ENCODE results near the gene GEMIN7. TPM values are rescaled to one million over a fixed set of nuclear protein-coding genes. Genes with fewer than 3 reads are reported as not detected.

The GEMIN7 gene
- total and polyA plus RNA-seq, 10 donors, result 19.6 to 51.1 (median 27.4) TPM

DNA sequence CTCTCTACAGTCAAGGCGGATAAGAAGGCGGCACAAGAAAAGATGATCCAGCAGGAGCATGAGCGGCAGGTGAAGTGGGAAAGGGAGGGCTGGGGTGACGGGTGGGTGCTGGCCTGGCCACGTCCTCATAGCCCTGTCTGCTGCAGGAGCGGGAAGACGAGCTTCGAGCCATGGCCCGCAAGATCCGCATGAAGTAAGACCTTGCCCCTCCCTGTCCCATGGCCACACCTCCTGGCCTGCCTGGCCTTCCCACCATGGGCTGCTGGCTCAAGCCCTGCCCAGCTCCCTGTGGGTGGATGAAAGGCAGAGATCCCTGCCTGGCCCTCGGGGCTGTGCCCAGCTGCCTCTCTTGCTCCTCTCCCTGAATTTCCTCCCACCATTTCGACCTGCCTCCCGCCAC, 10.0 kb upstream of the GEMIN7 start:
- no peaks in the 10 kb centered on the region for H3K27me3 ChIP-seq (replicated peaks in 1 of 7)
- WGBS, 5 donors, result 75 to 82% (median 79%) methylated on average over 13 of the region's 13 CpGs
- intact Hi-C loops (cut with DNase I; ENCODE audit: low total_unique reads), result no loop called here
- H3K9me3 ChIP-seq, result no peaks in the 10 kb centered on the region
- peaks cover 6 to 100% (median 88%) of the 10 kb centered on the region in 6 donors for H3K36me3 ChIP-seq
- peak in 2 of 3 donors; percentile 42 to 63 for TF ChIP-seq POLR2AphosphoS5 (IDR thresholded peaks at IDR 0.05)
- TF ChIP-seq, protein P1, sequence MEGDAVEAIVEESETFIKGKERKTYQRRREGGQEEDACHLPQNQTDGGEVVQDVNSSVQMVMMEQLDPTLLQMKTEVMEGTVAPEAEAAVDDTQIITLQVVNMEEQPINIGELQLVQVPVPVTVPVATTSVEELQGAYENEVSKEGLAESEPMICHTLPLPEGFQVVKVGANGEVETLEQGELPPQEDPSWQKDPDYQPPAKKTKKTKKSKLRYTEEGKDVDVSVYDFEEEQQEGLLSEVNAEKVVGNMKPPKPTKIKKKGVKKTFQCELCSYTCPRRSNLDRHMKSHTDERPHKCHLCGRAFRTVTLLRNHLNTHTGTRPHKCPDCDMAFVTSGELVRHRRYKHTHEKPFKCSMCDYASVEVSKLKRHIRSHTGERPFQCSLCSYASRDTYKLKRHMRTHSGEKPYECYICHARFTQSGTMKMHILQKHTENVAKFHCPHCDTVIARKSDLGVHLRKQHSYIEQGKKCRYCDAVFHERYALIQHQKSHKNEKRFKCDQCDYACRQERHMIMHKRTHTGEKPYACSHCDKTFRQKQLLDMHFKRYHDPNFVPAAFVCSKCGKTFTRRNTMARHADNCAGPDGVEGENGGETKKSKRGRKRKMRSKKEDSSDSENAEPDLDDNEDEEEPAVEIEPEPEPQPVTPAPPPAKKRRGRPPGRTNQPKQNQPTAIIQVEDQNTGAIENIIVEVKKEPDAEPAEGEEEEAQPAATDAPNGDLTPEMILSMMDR (IDR thresholded peaks at IDR 0.05 in 8 of 11, conservative IDR thresholded peaks at IDR 0.05 in 3 of 11), result no peak
- no peak for DNase-seq
- peak overlapping the region in 1 of 8 donors; percentile 17 for H3K27ac ChIP-seq
- H3K4me1 ChIP-seq, result peaks cover 0 to 12% (median 1%) of the 10 kb centered on the region in 6 donors
- no peak overlapping the region for H3K4me3 ChIP-seq

GRCh38 chr19:45070214-45070613, 8.8 kb upstream of the GEMIN7 start:
- no peak for DNase-seq
- peak overlapping the region in 1 of 8 donors; percentile 17 for H3K27ac ChIP-seq
- H3K4me1 ChIP-seq, result peaks cover 0 to 24% (median 13%) of the 10 kb centered on the region in 6 donors
- H3K9me3 ChIP-seq, result no peaks in the 10 kb centered on the region
- H3K4me3 ChIP-seq, result no peak overlapping the region
- TF ChIP-seq POLR2A (IDR thresholded peaks at IDR 0.05) (no peak), POLR2AphosphoS5 (IDR thresholded peaks at IDR 0.05) (no peak)
- TF ChIP-seq, protein P1 (IDR thresholded peaks at IDR 0.05 in 8 of 11, conservative IDR thresholded peaks at IDR 0.05 in 3 of 11), result no peak
- intact Hi-C loops (cut with DNase I; ENCODE audit: low total_unique reads), result no loop called here
- no peaks in the 10 kb centered on the region for H3K27me3 ChIP-seq (replicated peaks in 1 of 7)
- peaks cover 3 to 93% (median 76%) of the 10 kb centered on the region in 6 donors for H3K36me3 ChIP-seq
- 79 to 93% (median 89%) methylated on average over 4 to 6 of the region's 6 CpGs for WGBS, 5 donors

- Histone ChIP-seq H3K4me3 (no peak overlapping the region), H3K9me3 (no peaks in the 10 kb centered on the region), H3K27me3 (replicated peaks in 1 of 7) (no peaks in the 10 kb centered on the region), H3K36me3 (peaks cover 3 to 86% (median 69%) of the 10 kb centered on the region in 6 donors), H3K27ac (no peak overlapping the region), H3K4me1 (peaks cover 0 to 31% (median 17%) of the 10 kb centered on the region in 6 donors)
- 85 to 96% (median 90%) methylated on average over 14 to 19 of the region's 19 CpGs for WGBS, 5 donors
- DNase-seq, result no peak
- TF ChIP-seq, protein P1 (IDR thresholded peaks at IDR 0.05 in 8 of 11, conservative IDR thresholded peaks at IDR 0.05 in 3 of 11), result no peak
- TF ChIP-seq POLR2AphosphoS5 (IDR thresholded peaks at IDR 0.05), result peak; percentile 4 to 74 (median 43)
- intact Hi-C loops (cut with DNase I; ENCODE audit: low total_unique reads), result no loop called here
Observed at GRCh38 chr19:45070861-45071544, 8.1 kb upstream of the GEMIN7 start.

GRCh38 chr19:45071545-45071938, 7.5 kb upstream of the GEMIN7 start:
- Histone ChIP-seq H3K4me3 (no peak overlapping the region), H3K27me3 (replicated peaks in 1 of 7) (no peaks in the 10 kb centered on the region), H3K9me3 (no peaks in the 10 kb centered on the region), H3K27ac (no peak overlapping the region), H3K4me1 (peaks cover 2 to 37% (median 21%) of the 10 kb centered on the region in 6 donors), H3K36me3 (peaks cover 3 to 80% (median 65%) of the 10 kb centered on the region in 6 donors)
- peak; percentile 2 to 64 (median 30) for TF ChIP-seq POLR2AphosphoS5 (IDR thresholded peaks at IDR 0.05)
- TF ChIP-seq POLR2A (IDR thresholded peaks at IDR 0.05), result no peak
- WGBS, 5 donors, result 90 to 96% (median 94%) methylated on average over 16 to 25 of the region's 25 CpGs
- DNase-seq, result no peak
- intact Hi-C loops (cut with DNase I; ENCODE audit: low total_unique reads), result no loop called here

All from spleen (tissue), 11 donors.